SK-N-SH treated with all-trans-retinoic acid at 6 μM for 48 hours (cell line): ENCODE measurements around the gene SLITRK3.

Source experiments
- CREB5 ChIP-seq: fragments of 250-450 bp; sonication (Bioruptor Pico); IDR thresholded peaks from 2 replicates; pipeline ENCODE4 v1.5.1; 2020; ENCODE audit warnings: low read depth, mild to moderate bottlenecking, moderate library complexity
- PATZ1 ChIP-seq: fragments of 250-450 bp; sonication (Bioruptor Pico); IDR thresholded peaks from 2 replicates; pipeline ENCODE4 v1.8.0; 2020; ENCODE audit warnings: mild to moderate bottlenecking, moderate library complexity, borderline replicate concordance
- PPARA ChIP-seq: fragments of 250-450 bp; sonication (Bioruptor Pico); IDR thresholded peaks from 2 replicates; pipeline ENCODE4 v1.5.0; 2020; ENCODE audit warnings: mild to moderate bottlenecking, borderline replicate concordance
- ZNF565 ChIP-seq: fragments of 450-650 bp; formaldehyde crosslinking; conservative IDR thresholded peaks from 2 replicates; pipeline ENCODE4 v1.5.0; 2020; ENCODE audit warnings: low read depth, mild to moderate bottlenecking, moderate library complexity

GRCh38 chr3:165212580-165212979 lies 16.4 kb upstream of the SLITRK3 start:
- no peak for TF ChIP-seq PATZ1 (CRISPR knock-in tag)
- TF ChIP-seq PPARA (CRISPR knock-in tag) = no peak
- TF ChIP-seq CREB5 (CRISPR knock-in tag) = no peak
- no peak for TF ChIP-seq ZNF565 (CRISPR knock-in tag)
